ENCODE measurements around the gene FUT9.

DNA sequence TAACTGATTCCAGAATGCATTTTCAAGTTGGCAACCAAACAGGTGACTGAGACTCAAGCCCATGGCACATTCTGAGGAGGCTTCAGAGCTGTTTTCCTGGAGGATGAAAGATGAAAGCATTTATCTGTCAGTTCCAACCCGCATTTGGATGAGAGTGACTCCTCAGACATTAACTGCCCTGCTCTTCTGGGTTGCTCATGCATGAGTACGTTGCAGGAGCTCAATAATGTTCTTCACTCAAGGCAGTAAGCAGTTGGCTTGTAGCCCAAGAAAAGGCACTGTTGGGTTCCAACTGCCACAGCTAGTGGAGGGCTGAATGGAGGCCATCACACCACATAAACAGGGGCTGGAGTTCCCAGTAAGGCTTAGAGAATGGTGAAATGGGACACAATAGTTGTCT, 155.3 kb downstream of the FUT9 start:
- TF ChIP-seq, protein P1, sequence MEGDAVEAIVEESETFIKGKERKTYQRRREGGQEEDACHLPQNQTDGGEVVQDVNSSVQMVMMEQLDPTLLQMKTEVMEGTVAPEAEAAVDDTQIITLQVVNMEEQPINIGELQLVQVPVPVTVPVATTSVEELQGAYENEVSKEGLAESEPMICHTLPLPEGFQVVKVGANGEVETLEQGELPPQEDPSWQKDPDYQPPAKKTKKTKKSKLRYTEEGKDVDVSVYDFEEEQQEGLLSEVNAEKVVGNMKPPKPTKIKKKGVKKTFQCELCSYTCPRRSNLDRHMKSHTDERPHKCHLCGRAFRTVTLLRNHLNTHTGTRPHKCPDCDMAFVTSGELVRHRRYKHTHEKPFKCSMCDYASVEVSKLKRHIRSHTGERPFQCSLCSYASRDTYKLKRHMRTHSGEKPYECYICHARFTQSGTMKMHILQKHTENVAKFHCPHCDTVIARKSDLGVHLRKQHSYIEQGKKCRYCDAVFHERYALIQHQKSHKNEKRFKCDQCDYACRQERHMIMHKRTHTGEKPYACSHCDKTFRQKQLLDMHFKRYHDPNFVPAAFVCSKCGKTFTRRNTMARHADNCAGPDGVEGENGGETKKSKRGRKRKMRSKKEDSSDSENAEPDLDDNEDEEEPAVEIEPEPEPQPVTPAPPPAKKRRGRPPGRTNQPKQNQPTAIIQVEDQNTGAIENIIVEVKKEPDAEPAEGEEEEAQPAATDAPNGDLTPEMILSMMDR (IDR thresholded peaks at IDR 0.05; ENCODE audit: low read depth, low read length, poor library complexity, severe bottlenecking), result no peak
- TF ChIP-seq EZH2phosphoT487 (IDR thresholded peaks at IDR 0.05; ENCODE audit: borderline replicate concordance, low read length), result no peak

Data from DOHH2 (cell line).